DND-41 (cell line): ENCODE measurements around the gene RNF207.

ENCODE experiments used
- EZH2 ChIP-seq: IDR thresholded peaks from 3 replicates; pipeline ENCODE4 v1.6.1; 2012; ENCODE audit warnings: borderline replicate concordance, low read depth, mild to moderate bottlenecking, moderate library complexity, low read length, inconsistent platforms; ENCODE audit not compliant: severe bottlenecking
- TF ChIP-seq, protein P1 (sequence below): IDR thresholded peaks from 2 replicates; pipeline ENCODE4 v1.5.1; 2012; ENCODE audit warnings: borderline replicate concordance, low read length, moderate library complexity, mild to moderate bottlenecking; ENCODE audit not compliant: poor library complexity, severe bottlenecking; ENCODE audit errors: extremely low read depth

DNA sequence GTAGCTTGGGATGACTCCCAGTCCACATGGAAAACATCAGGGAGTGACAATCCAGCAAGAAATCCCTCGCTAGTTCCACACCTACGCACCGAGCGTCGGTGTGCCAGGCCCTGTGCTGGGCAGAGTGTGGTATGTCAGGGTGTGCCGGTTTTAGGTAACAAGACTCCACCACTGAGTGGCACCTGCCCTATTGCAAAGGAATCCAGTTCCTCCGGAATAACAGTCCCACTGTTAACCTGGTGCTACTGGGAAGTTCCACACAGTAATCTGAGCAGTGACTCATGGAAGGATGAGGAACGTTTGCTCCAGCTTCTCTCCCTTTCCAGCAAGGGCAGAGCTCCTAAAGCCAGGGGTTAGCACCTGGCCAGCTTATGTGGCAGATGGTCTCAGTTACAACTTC, 14.3 kb downstream of the RNF207 start:
- TF ChIP-seq, protein P1, sequence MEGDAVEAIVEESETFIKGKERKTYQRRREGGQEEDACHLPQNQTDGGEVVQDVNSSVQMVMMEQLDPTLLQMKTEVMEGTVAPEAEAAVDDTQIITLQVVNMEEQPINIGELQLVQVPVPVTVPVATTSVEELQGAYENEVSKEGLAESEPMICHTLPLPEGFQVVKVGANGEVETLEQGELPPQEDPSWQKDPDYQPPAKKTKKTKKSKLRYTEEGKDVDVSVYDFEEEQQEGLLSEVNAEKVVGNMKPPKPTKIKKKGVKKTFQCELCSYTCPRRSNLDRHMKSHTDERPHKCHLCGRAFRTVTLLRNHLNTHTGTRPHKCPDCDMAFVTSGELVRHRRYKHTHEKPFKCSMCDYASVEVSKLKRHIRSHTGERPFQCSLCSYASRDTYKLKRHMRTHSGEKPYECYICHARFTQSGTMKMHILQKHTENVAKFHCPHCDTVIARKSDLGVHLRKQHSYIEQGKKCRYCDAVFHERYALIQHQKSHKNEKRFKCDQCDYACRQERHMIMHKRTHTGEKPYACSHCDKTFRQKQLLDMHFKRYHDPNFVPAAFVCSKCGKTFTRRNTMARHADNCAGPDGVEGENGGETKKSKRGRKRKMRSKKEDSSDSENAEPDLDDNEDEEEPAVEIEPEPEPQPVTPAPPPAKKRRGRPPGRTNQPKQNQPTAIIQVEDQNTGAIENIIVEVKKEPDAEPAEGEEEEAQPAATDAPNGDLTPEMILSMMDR = no peak
- no peak for TF ChIP-seq EZH2
